Measurements from ENCODE around the gene MED13L. TPM values are rescaled to one million over a fixed set of nuclear protein-coding genes. Genes with fewer than 3 reads are reported as not detected.

Gene MED13L
- total and polyA plus RNA-seq, 2 of the 4 experiments (the other 2 are of a cell fraction), result 17.9 to 49.1 TPM

GRCh38 chr12:116087962-116088361 lies 189.5 kb downstream of the MED13L start:
- H3K9ac ChIP-seq (ENCODE audit: low read depth, low read length), result no peak overlapping the region
- POLR2A ChIA-PET (ENCODE audit: unreplicated experiment), result no interaction called here
- H3K18ac ChIP-seq (ENCODE audit: low read depth, low read length), result no peak overlapping the region
- H2BK5ac ChIP-seq (ENCODE audit: low read depth, low read length, poor library complexity, severe bottlenecking), result no peak overlapping the region
- H3K4ac ChIP-seq (ENCODE audit: low read depth, low read length), result 0 out of 2 replicates have a peak overlapping the region, but pooled peaks have one; percentile 21
- H3K14ac ChIP-seq (replicated peaks; ENCODE audit: low read depth, low read length), result peak overlapping the region; percentile 18; the same call in 1 of the 2 replicates
- no peak overlapping the region for H2BK20ac ChIP-seq (ENCODE audit: low read depth, low read length)
- dilution Hi-C loops (cut with HindIII; ENCODE audit: low sequenced_read_pairs, unreplicated experiment), result no loop called here
- no peak overlapping the region for H3K23ac ChIP-seq (ENCODE audit: low read depth, low read length)
- H3K4me3 ChIP-seq (ENCODE audit: insufficient read depth, low read depth, low read length), result no peak overlapping the region
- no peak overlapping the region for H2AFZ ChIP-seq (replicated peaks; ENCODE audit: low read length, poor library complexity)
- H3K9me3 ChIP-seq (ENCODE audit: control insufficient read depth, insufficient read depth, low read length), result no peaks in the 10 kb centered on the region
- BruUV-seq (replicated peaks), result no TSS peak
- no peak overlapping the region for H2AK9ac ChIP-seq (replicated peaks; ENCODE audit: low read depth, low read length, poor library complexity)
- in situ Hi-C loops (cut with MboI; ENCODE audit: low sequenced_read_pairs), result no loop called here
- no peaks in the 10 kb centered on the region for H3K27me3 ChIP-seq (ENCODE audit: control insufficient read depth, insufficient read depth, low read length)
- no peak overlapping the region for H2BK120ac ChIP-seq (ENCODE audit: low read depth, low read length)
- TF ChIP-seq, protein P1, sequence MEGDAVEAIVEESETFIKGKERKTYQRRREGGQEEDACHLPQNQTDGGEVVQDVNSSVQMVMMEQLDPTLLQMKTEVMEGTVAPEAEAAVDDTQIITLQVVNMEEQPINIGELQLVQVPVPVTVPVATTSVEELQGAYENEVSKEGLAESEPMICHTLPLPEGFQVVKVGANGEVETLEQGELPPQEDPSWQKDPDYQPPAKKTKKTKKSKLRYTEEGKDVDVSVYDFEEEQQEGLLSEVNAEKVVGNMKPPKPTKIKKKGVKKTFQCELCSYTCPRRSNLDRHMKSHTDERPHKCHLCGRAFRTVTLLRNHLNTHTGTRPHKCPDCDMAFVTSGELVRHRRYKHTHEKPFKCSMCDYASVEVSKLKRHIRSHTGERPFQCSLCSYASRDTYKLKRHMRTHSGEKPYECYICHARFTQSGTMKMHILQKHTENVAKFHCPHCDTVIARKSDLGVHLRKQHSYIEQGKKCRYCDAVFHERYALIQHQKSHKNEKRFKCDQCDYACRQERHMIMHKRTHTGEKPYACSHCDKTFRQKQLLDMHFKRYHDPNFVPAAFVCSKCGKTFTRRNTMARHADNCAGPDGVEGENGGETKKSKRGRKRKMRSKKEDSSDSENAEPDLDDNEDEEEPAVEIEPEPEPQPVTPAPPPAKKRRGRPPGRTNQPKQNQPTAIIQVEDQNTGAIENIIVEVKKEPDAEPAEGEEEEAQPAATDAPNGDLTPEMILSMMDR (conservative IDR thresholded peaks at IDR 0.05; ENCODE audit: low read depth, low read length), result no peak
- TF ChIP-seq RFX5 (IDR thresholded peaks at IDR 0.05; ENCODE audit: low read depth, low read length) (no peak), POLR2A (IDR thresholded peaks at IDR 0.05; ENCODE audit: low read depth, low read length) (no peak), CHD1 (IDR thresholded peaks at IDR 0.05; ENCODE audit: low read depth, low read length) (no peak), NFE2L2 (IDR thresholded peaks at IDR 0.05; ENCODE audit: low read depth, low read length) (no peak), MXI1 (IDR thresholded peaks at IDR 0.05; ENCODE audit: borderline replicate concordance, low read depth, low read length) (no peak), SMC3 (IDR thresholded peaks at IDR 0.05; ENCODE audit: low read depth, low read length) (no peak), FOS (IDR thresholded peaks at IDR 0.05; ENCODE audit: low read depth, low read length) (no peak), MAFK (IDR thresholded peaks at IDR 0.05; ENCODE audit: low read depth, low read length) (no peak), BHLHE40 (IDR thresholded peaks at IDR 0.05; ENCODE audit: low read depth, low read length) (no peak), RCOR1 (IDR thresholded peaks at IDR 0.05; ENCODE audit: insufficient replicate concordance, low read length) (no peak), MAZ (IDR thresholded peaks at IDR 0.05; ENCODE audit: borderline replicate concordance, low read depth, low read length) (no peak)
- WGBS, 2 experiments (ENCODE audit: extremely low coverage in 2 of 2, insufficient read length in 1 of 2), result no CpG with 5 or more reads among the region's 1 CpG
- H3K4me1 ChIP-seq (ENCODE audit: control insufficient read depth, insufficient read depth, low read length), result peaks cover 3% of the 10 kb centered on the region
- no peak overlapping the region for H4K91ac ChIP-seq (ENCODE audit: insufficient read depth, low read depth, low read length)
- no peak overlapping the region for H3K56ac ChIP-seq (ENCODE audit: extremely low read depth, insufficient read depth, low read length)
- H3K36me3 ChIP-seq (ENCODE audit: control insufficient read depth, insufficient read depth, low read length), result no peaks in the 10 kb centered on the region; the same call in 1 of the 2 replicates
- no peak overlapping the region for H3K27ac ChIP-seq (ENCODE audit: insufficient read depth, low read length)
- CTCF ChIA-PET, result no interaction called here
- peak overlapping the region; percentile 23; the same call in 1 of the 2 replicates for H3K4me2 ChIP-seq (ENCODE audit: low read depth, low read length)
- peaks cover 10% of the 10 kb centered on the region for H3K9me1 ChIP-seq (ENCODE audit: insufficient read depth, low read length)
- peaks cover 27% of the 10 kb centered on the region for H4K20me1 ChIP-seq (ENCODE audit: insufficient read depth, low read length)
- peaks cover 24 to 59% of the 10 kb centered on the region in 2 experiments for H3K79me1 ChIP-seq (ENCODE audit: low read depth in 1 of 2, low read length in 2 of 2)
- no peak for DNase-seq
- no peak overlapping the region for H2AK5ac ChIP-seq (ENCODE audit: low read depth, low read length)
- no peak overlapping the region for H2BK15ac ChIP-seq (ENCODE audit: low read depth, low read length)
- intact Hi-C loops (cut with micrococcal nuclease), result no loop called here
- H4K8ac ChIP-seq (ENCODE audit: low read depth in 2 of 2, low read length in 2 of 2), result 0 out of 4 replicates have a peak overlapping the region, but pooled peaks of 1 of the 2 experiments have one; percentile 1
- peak; percentile 53; the same call in 1 of the 2 replicates for ATAC-seq (ENCODE audit: low read depth)
- H4K5ac ChIP-seq (ENCODE audit: low read depth, low read length), result no peak overlapping the region
